Muscle of leg (tissue), 11 donors: Measurements from ENCODE around the gene BRPF1. TPM values are rescaled to one million over a fixed set of nuclear protein-coding genes. Genes with fewer than 3 reads are reported as not detected.
A peak's percentile ranks its signal among the peaks of the same experiment; 100 is the strongest.

Experiments used
- DNase-seq: peaks from one replicate; pipeline ENCODE4 v3.0.0; 2013
- H3K27ac ChIP-seq: one replicate; pipeline ENCODE4 v1.5.1; 2013; ENCODE audit warnings: mild to moderate bottlenecking, low read length, control low read depth
- H3K27me3 ChIP-seq: one replicate; pipeline ENCODE4 v1.6.1; 2013; ENCODE audit warnings: low read length; ENCODE audit not compliant: control insufficient read depth, insufficient read depth
- H3K36me3 ChIP-seq: one replicate; pipeline ENCODE4 v1.6.1; 2013; ENCODE audit warnings: low read length; ENCODE audit not compliant: control insufficient read depth, insufficient read depth
- H3K4me1 ChIP-seq: one replicate; pipeline ENCODE4 v1.6.1; 2013; ENCODE audit warnings: low read length; ENCODE audit not compliant: control insufficient read depth, insufficient read depth
- H3K4me3 ChIP-seq: one replicate; pipeline ENCODE4 v1.5.1; 2013; ENCODE audit warnings: low read length, control low read depth
- H3K9me3 ChIP-seq: replicated peaks from 2 replicates; pipeline ENCODE4 v1.6.1; 2013; ENCODE audit warnings: low read depth, low read length; ENCODE audit not compliant: control insufficient read depth
- WGBS: methylation state at CpG from one replicate; pipeline ENCODE4 v1.1.5; 2013; ENCODE audit warnings: missing lambda C conversion rate; ENCODE audit not compliant: insufficient coverage; 5-methylcytosine and 5-hydroxymethylcytosine counted together
- polyA plus RNA-seq, 8 donors: library from polyadenylated mRNA; unstranded; fragments of 120-200 nt; gene quantifications; one replicate each; pipeline versions ENCODE4 v1.2.1 to v1.2.3, GENCODE V29; 2013; ENCODE audit warnings: inconsistent platforms in 1 of 8, low replicate concordance in 1 of 8; ENCODE audit not compliant: insufficient read length in 8 of 8, insufficient read depth in 1 of 8
- total RNA-seq: library from RNA; stranded (reverse); fragments of 120-200 nt; gene quantifications from one replicate; pipeline ENCODE4 v1.2.4, GENCODE V29; 2013

The BRPF1 gene
- total and polyA plus RNA-seq, 9 donors: 11.6 to 17.1 (median 13.9) TPM

GRCh38 chr3:9779075-9779593 is 47.6 kb downstream of the BRPF1 start:
- WGBS: 92% methylated on average over 2 of the region's 6 CpGs
- H3K36me3 ChIP-seq: peaks cover 33% of the 10 kb centered on the region
- H3K27ac ChIP-seq: no peak overlapping the region

GRCh38 chr3:9779721-9780457 is 48.4 kb downstream of the BRPF1 start:
- H3K9me3 ChIP-seq: no peaks in the 10 kb centered on the region
- no peak overlapping the region for H3K27ac ChIP-seq
- peaks cover 39% of the 10 kb centered on the region for H3K36me3 ChIP-seq
- H3K4me3 ChIP-seq: no peak overlapping the region
- peaks cover 12% of the 10 kb centered on the region for H3K4me1 ChIP-seq
- H3K27me3 ChIP-seq: no peaks in the 10 kb centered on the region
- DNase-seq: peak; percentile 60
- 83% methylated on average over 3 of the region's 8 CpGs for WGBS

More at GRCh38 chr3:9779075-9779593, 47.6 kb downstream of the BRPF1 start:
- DNase-seq: no peak
- peaks cover 12% of the 10 kb centered on the region for H3K4me1 ChIP-seq
- H3K27me3 ChIP-seq: no peaks in the 10 kb centered on the region
- H3K9me3 ChIP-seq: no peaks in the 10 kb centered on the region
- H3K4me3 ChIP-seq: no peak overlapping the region

DNA sequence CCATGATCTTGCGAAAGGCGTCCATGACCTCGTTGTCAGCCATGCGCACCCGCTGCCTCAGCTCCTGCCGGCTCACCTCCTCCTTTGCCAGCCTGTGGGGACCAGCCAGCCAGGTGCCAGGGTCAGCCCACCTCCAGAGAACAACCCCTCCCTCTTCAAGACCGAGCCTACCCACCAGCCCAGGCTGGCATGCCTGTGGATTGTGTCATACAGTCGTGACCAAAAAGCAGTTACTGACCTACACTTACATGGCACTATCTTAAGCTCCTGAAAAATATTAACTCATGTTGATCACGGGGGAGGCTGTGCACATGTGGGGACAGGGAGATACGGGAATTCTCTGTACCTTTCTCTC is 48.9 kb downstream of the BRPF1 start:
- Histone ChIP-seq H3K4me1 (peaks cover 12% of the 10 kb centered on the region), H3K36me3 (peaks cover 44% of the 10 kb centered on the region), H3K27me3 (no peaks in the 10 kb centered on the region), H3K9me3 (no peaks in the 10 kb centered on the region), H3K27ac (no peak overlapping the region), H3K4me3 (no peak overlapping the region)
- no peak for DNase-seq
- 92% methylated on average over 6 of the region's 10 CpGs for WGBS

DNA sequence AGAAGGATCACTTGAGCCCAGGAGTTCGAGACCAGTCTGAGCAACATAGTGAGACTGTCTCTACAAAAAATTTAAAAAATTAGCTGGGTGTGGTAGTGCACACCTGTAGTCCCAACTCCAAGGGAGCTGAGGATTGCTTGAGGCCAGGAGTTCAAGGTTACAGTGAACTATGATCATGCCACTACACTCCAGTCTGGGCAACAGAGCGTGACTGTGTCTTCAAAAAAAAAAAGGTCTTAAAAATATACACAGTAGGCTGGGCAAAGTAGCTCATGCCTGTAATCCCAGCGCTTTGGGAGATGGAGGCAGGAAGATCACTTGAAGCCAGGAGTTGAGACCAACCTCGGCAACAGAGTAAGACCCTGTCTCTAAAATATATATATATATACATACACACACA is 49.4 kb downstream of the BRPF1 start:
- Histone ChIP-seq H3K9me3 (no peaks in the 10 kb centered on the region), H3K4me1 (peaks cover 12% of the 10 kb centered on the region), H3K27me3 (no peaks in the 10 kb centered on the region), H3K4me3 (no peak overlapping the region), H3K36me3 (peaks cover 48% of the 10 kb centered on the region), H3K27ac (no peak overlapping the region)
- no peak for DNase-seq
- 100% methylated on average over 1 of the region's 4 CpGs for WGBS

- no peak overlapping the region for H3K4me3 ChIP-seq
- peaks cover 54% of the 10 kb centered on the region for H3K36me3 ChIP-seq
- no peak overlapping the region for H3K27ac ChIP-seq
- WGBS: 57% methylated on average over 1 of the region's 1 CpG
- no peaks in the 10 kb centered on the region for H3K9me3 ChIP-seq
- H3K27me3 ChIP-seq: no peaks in the 10 kb centered on the region
- DNase-seq: no peak
- peaks cover 12% of the 10 kb centered on the region for H3K4me1 ChIP-seq
Observed at GRCh38 chr3:9781551-9781950, 50.0 kb downstream of the BRPF1 start.

DNA sequence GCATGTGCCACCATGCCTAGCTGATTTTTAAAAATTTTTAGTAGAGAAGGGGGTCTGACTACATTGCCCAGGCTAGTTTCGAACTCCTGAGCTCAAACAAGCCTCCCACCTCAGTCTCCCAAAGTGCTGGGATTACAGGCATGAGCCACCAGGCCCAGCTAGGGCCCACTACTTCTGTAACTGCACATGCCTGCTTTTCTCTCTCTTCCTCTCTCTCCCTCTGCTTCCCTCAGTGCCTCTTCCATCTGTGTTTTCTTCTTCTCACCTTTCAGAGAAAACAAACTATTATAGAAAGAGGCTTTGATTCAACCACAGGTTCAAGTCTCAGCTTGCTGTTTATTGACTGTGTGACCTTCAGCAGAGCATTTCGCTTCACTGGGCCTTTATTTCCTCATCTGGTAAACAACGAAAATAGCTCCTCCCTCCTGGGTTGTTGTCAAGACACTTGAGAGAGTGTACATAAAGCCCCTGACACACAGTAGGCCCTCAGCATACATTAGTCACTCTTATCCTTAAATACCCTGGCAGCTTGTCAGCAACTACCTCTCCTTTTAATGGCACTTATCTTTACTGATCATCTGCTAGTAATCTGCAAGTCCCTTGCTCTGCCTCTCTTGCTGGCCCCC is 50.6 kb downstream of the BRPF1 start:
- Histone ChIP-seq H3K27me3 (no peaks in the 10 kb centered on the region), H3K9me3 (no peaks in the 10 kb centered on the region), H3K4me1 (peaks cover 12% of the 10 kb centered on the region), H3K4me3 (no peak overlapping the region), H3K36me3 (peaks cover 58% of the 10 kb centered on the region), H3K27ac (no peak overlapping the region)
- DNase-seq: no peak
- 85% methylated on average over 2 of the region's 3 CpGs for WGBS

DNA sequence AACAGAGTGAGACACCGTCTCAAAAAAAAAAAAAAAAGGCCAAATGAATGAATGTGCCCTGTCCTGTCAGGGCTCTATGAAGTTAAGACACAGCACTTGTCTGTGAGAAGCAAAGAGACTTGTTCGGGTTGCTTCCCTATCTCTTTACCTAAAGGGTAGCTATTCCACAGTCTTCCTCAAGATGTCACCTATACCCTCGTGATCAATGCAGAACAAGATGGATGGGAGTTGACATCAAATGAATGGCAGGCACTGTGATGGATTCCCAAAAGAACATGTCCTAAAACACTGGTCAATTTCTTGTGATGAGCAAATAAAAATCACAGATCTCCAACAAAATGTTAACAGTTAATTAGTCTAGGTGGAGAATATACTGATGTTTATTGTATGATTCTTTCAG is 51.2 kb downstream of the BRPF1 start:
- DNase-seq: no peak
- H3K27me3 ChIP-seq: no peaks in the 10 kb centered on the region
- no peak overlapping the region for H3K4me3 ChIP-seq
- peaks cover 64% of the 10 kb centered on the region for H3K36me3 ChIP-seq
- peaks cover 10% of the 10 kb centered on the region for H3K4me1 ChIP-seq
- WGBS: 88% methylated on average over 1 of the region's 3 CpGs
- H3K27ac ChIP-seq: no peak overlapping the region
- no peaks in the 10 kb centered on the region for H3K9me3 ChIP-seq

- Histone ChIP-seq H3K27me3 (no peaks in the 10 kb centered on the region), H3K4me1 (peaks cover 3% of the 10 kb centered on the region)
- WGBS: 88% methylated on average over 14 of the region's 14 CpGs
Observed at GRCh38 chr3:9783954-9784353, 52.4 kb downstream of the BRPF1 start.

GRCh38 chr3:9784965-9785364 is 53.4 kb downstream of the BRPF1 start:
- Histone ChIP-seq H3K27me3 (no peaks in the 10 kb centered on the region), H3K36me3 (peaks cover 75% of the 10 kb centered on the region), H3K4me1 (no peaks in the 10 kb centered on the region), H3K4me3 (no peak overlapping the region), H3K27ac (no peak overlapping the region), H3K9me3 (no peaks in the 10 kb centered on the region)
- no CpG with 5 or more reads among the region's 4 CpGs for WGBS
- no peak for DNase-seq

More at GRCh38 chr3:9783954-9784353, 52.4 kb downstream of the BRPF1 start:
- H3K9me3 ChIP-seq: no peaks in the 10 kb centered on the region
- peaks cover 70% of the 10 kb centered on the region for H3K36me3 ChIP-seq
- no peak overlapping the region for H3K4me3 ChIP-seq
- DNase-seq: no peak
- H3K27ac ChIP-seq: no peak overlapping the region

GRCh38 chr3:9785602-9786001 is 54.1 kb downstream of the BRPF1 start:
- H3K4me1 ChIP-seq: no peaks in the 10 kb centered on the region
- H3K27me3 ChIP-seq: no peaks in the 10 kb centered on the region
- WGBS: 88% methylated on average over 5 of the region's 7 CpGs
- H3K36me3 ChIP-seq: peaks cover 73% of the 10 kb centered on the region
- no peak overlapping the region for H3K4me3 ChIP-seq
- DNase-seq: no peak
- no peaks in the 10 kb centered on the region for H3K9me3 ChIP-seq
- no peak overlapping the region for H3K27ac ChIP-seq
